HepG2 (cell line): ENCODE data around the gene PDIA2. TPM values are rescaled to one million over a fixed set of nuclear protein-coding genes. Genes with fewer than 3 reads are reported as not detected.

Source experiments
- CTCF ChIP-seq: sonication (generic); formaldehyde crosslinking; IDR thresholded peaks from 2 replicates; pipeline ENCODE4 v1.5.0; 2020; ENCODE audit warnings: mild to moderate bottlenecking, missing genetic modification reagents, moderate library complexity
- EHMT2 ChIP-seq: fragments of 200-600 bp; sonication (generic); IDR thresholded peaks from 2 replicates; pipeline ENCODE4 v1.7.0; 2017; ENCODE audit warnings: antibody characterized with exemption, low read depth, low read length, borderline replicate concordance
- FOXP4 ChIP-seq: sonication (generic); formaldehyde crosslinking; IDR thresholded peaks from 2 replicates; pipeline ENCODE4 v1.4.0; 2020; ENCODE audit warnings: missing genetic modification reagents
- IRF2 ChIP-seq: IDR thresholded peaks from 2 replicates; pipeline ENCODE4 v1.6.1; 2018; ENCODE audit warnings: missing genetic modification reagents, missing compliant biosample characterization
- PBX3 ChIP-seq: sonication (generic); formaldehyde crosslinking; IDR thresholded peaks from 2 replicates; pipeline ENCODE4 v1.8.1; 2023; ENCODE audit warnings: missing genetic modification reagents, inconsistent platforms, borderline replicate concordance
- TCF7 ChIP-seq: sonication (generic); IDR thresholded peaks from 2 replicates; pipeline ENCODE4 v1.6.1; 2016; ENCODE audit warnings: antibody characterized with exemption, low read depth
- TRIM22 ChIP-seq: fragments of 450-650 bp; IDR thresholded peaks from 2 replicates; pipeline ENCODE4 v1.6.1; 2017
- ZBTB38 ChIP-seq: sonication (generic); formaldehyde crosslinking; IDR thresholded peaks from 2 replicates; pipeline ENCODE4 v1.5.1; 2020; ENCODE audit warnings: mild to moderate bottlenecking, missing genetic modification reagents
- ZFP36 ChIP-seq: fragments of 150-350 bp; IDR thresholded peaks from 2 replicates; pipeline ENCODE4 v1.6.1; 2018; ENCODE audit warnings: borderline replicate concordance, low read length, low read depth; ENCODE audit not compliant: partially characterized antibody
- ZKSCAN5 ChIP-seq: sonication (generic); formaldehyde crosslinking; IDR thresholded peaks from 2 replicates; pipeline ENCODE4 v1.5.1; 2020; ENCODE audit warnings: mild to moderate bottlenecking, missing genetic modification reagents
- ZNF616 ChIP-seq: sonication (generic); formaldehyde crosslinking; IDR thresholded peaks from 2 replicates; pipeline ENCODE4 v1.5.0; 2020; ENCODE audit warnings: low read depth, mild to moderate bottlenecking, missing genetic modification reagents
- polyA plus RNA-seq, 8 experiments: library from polyadenylated mRNA; depleted of rRNA in 3 of 8; stranded (reverse) in 7 of 8; unstranded in 1 of 8; fragments of >200 nt; fragmentation: Illumina TruSeq in 4 of 8; extraction: Trizol in 4 of 8; gene quantifications; 2 replicates each; pipeline versions ENCODE4 v1.2.1 to v1.2.3, GENCODE V29; 2011 to 2016; ENCODE audit warnings: low read depth in 4 of 8, missing spikeins in 1 of 8, mixed read lengths in 1 of 8; ENCODE audit not compliant: insufficient read depth in 1 of 8
- total RNA-seq, 5 experiments: library from RNA; depleted of rRNA; stranded (reverse); fragments of >200 nt; fragmentation: Illumina TruSeq; extraction: Trizol; gene quantifications; 2 replicates each; pipeline ENCODE4 v1.2.3, GENCODE V29; 2016; ENCODE audit warnings: low read depth in 1 of 5
- TF ChIP-seq, protein P1 (sequence below): sonication (generic); formaldehyde crosslinking; IDR thresholded peaks from 2 replicates; pipeline ENCODE4 v1.9.0; 2021; ENCODE audit warnings: mild to moderate bottlenecking, missing genetic modification reagents

PDIA2 gene
- total and polyA plus RNA-seq, 2 of the 13 experiments (the other 11 are each of a cell fraction or from before 2014, with no cell fraction given): 0.35 to 1.9 TPM

GRCh38 chr16:318628-319027, 35.7 kb downstream of the PDIA2 start (continued):
- no peak for TF ChIP-seq ZFP36
- no peak for TF ChIP-seq ZKSCAN5 (CRISPR knock-in tag)
- TF ChIP-seq TCF7: no peak
- no peak for TF ChIP-seq FOXP4 (CRISPR knock-in tag)
- TF ChIP-seq EHMT2: no peak
- no peak for TF ChIP-seq ZNF616 (CRISPR knock-in tag)
- no peak for TF ChIP-seq IRF2 (CRISPR knock-in tag)
- TF ChIP-seq CTCF (CRISPR knock-in tag): peak; percentile 57
- no peak for TF ChIP-seq TRIM22
- no peak for TF ChIP-seq PBX3
- TF ChIP-seq, protein P1, sequence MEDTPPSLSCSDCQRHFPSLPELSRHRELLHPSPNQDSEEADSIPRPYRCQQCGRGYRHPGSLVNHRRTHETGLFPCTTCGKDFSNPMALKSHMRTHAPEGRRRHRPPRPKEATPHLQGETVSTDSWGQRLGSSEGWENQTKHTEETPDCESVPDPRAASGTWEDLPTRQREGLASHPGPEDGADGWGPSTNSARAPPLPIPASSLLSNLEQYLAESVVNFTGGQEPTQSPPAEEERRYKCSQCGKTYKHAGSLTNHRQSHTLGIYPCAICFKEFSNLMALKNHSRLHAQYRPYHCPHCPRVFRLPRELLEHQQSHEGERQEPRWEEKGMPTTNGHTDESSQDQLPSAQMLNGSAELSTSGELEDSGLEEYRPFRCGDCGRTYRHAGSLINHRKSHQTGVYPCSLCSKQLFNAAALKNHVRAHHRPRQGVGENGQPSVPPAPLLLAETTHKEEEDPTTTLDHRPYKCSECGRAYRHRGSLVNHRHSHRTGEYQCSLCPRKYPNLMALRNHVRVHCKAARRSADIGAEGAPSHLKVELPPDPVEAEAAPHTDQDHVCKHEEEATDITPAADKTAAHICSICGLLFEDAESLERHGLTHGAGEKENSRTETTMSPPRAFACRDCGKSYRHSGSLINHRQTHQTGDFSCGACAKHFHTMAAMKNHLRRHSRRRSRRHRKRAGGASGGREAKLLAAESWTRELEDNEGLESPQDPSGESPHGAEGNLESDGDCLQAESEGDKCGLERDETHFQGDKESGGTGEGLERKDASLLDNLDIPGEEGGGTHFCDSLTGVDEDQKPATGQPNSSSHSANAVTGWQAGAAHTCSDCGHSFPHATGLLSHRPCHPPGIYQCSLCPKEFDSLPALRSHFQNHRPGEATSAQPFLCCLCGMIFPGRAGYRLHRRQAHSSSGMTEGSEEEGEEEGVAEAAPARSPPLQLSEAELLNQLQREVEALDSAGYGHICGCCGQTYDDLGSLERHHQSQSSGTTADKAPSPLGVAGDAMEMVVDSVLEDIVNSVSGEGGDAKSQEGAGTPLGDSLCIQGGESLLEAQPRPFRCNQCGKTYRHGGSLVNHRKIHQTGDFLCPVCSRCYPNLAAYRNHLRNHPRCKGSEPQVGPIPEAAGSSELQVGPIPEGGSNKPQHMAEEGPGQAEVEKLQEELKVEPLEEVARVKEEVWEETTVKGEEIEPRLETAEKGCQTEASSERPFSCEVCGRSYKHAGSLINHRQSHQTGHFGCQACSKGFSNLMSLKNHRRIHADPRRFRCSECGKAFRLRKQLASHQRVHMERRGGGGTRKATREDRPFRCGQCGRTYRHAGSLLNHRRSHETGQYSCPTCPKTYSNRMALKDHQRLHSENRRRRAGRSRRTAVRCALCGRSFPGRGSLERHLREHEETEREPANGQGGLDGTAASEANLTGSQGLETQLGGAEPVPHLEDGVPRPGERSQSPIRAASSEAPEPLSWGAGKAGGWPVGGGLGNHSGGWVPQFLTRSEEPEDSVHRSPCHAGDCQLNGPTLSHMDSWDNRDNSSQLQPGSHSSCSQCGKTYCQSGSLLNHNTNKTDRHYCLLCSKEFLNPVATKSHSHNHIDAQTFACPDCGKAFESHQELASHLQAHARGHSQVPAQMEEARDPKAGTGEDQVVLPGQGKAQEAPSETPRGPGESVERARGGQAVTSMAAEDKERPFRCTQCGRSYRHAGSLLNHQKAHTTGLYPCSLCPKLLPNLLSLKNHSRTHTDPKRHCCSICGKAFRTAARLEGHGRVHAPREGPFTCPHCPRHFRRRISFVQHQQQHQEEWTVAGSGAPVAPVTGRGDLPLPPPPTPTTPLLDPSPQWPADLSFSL: no peak
- peak; percentile 66 for TF ChIP-seq ZBTB38 (CRISPR knock-in tag)
